Prostate gland (tissue), 2 donors: Measurements from ENCODE around the gene RARG.

Experiments used
- POLR2AphosphoS5 ChIP-seq: sonication (generic); formaldehyde crosslinking; IDR thresholded peaks from one replicate; pipeline ENCODE4 v1.6.1; 2017; ENCODE audit warnings: antibody characterized with exemption
- TF ChIP-seq, protein P1 (sequence below), 4 experiments: fragments of 200-600 bp in 2 of 4; fragments of 450-650 bp in 2 of 4; sonication (generic) in 2 of 4; IDR thresholded peaks; 1 replicate in 3 of 4; 2 replicates in 1 of 4; pipeline ENCODE4 v1.5.1; 2016 to 2019; ENCODE audit warnings: antibody characterized with exemption in 4 of 4, mild to moderate bottlenecking in 2 of 4, moderate library complexity in 2 of 4

DNA sequence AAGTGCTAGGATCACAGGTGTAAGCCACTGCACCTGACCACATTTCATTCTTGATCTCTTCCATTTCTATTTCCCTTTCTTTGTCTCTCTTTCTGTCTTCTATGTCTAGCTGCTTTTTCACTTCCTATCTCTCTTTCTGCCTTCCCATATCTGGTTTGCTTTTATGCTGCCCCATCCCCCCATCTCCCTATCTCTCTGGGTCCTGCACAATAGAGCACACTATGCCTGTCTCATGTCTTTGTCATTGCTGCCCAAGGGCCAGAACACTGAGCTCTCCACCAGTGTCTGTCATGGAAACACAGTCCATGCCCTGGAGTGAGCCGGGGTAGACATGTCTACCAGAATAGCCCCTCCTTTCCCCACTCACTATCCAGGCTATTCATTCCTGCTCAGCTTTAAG lies 12.3 kb upstream of the RARG start:
- TF ChIP-seq, protein P1, sequence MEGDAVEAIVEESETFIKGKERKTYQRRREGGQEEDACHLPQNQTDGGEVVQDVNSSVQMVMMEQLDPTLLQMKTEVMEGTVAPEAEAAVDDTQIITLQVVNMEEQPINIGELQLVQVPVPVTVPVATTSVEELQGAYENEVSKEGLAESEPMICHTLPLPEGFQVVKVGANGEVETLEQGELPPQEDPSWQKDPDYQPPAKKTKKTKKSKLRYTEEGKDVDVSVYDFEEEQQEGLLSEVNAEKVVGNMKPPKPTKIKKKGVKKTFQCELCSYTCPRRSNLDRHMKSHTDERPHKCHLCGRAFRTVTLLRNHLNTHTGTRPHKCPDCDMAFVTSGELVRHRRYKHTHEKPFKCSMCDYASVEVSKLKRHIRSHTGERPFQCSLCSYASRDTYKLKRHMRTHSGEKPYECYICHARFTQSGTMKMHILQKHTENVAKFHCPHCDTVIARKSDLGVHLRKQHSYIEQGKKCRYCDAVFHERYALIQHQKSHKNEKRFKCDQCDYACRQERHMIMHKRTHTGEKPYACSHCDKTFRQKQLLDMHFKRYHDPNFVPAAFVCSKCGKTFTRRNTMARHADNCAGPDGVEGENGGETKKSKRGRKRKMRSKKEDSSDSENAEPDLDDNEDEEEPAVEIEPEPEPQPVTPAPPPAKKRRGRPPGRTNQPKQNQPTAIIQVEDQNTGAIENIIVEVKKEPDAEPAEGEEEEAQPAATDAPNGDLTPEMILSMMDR (IDR thresholded peaks at IDR 0.05): no peak
- TF ChIP-seq POLR2AphosphoS5: no peak
